ENCODE results near the gene FOXP1. TPM values are rescaled to one million over a fixed set of nuclear protein-coding genes. Genes with fewer than 3 reads are reported as not detected.

The FOXP1 gene
- total and polyA plus RNA-seq, 2 donors (not counting 1 experiment from before 2014, with no cell fraction given): 91.1 to 508 TPM

- TF ChIP-seq EZH2 (IDR thresholded peaks at IDR 0.05; ENCODE audit: borderline replicate concordance, insufficient read depth, low read depth, low read length, poor library complexity, severe bottlenecking): no peak
- TF ChIP-seq CTCF (IDR thresholded peaks at IDR 0.05): no peak
- Mint-ChIP-seq H3K27ac (no peak overlapping the region), H3K9me3 (ENCODE audit: insufficient read depth) (no peaks in the 10 kb centered on the region), H3K27me3 (no peaks in the 10 kb centered on the region), H3K4me3 (no peak overlapping the region), H3K4me1 (peaks cover 35% of the 10 kb centered on the region)
- WGBS (ENCODE audit: insufficient coverage): 81% methylated on average over 9 of the region's 12 CpGs
- no peak for ATAC-seq (ENCODE audit: low read depth)
- peaks cover 2 to 3% of the 10 kb centered on the region in 2 experiments for H3K36me3 ChIP-seq (replicated peaks in 1 of 2; ENCODE audit: control extremely low read depth in 1 of 2, control insufficient read depth in 1 of 2, extremely low read depth in 1 of 2, insufficient read depth in 2 of 2, low read length in 1 of 2)
- intact Hi-C loops (cut with micrococcal nuclease): no loop called here
- peaks cover 0 to 4% (median 0%) of the 10 kb centered on the region in 3 donors for H3K9me3 ChIP-seq (ENCODE audit: control extremely low read depth in 1 of 3, control insufficient read depth in 2 of 3, insufficient read depth in 1 of 3, low read length in 2 of 3)
- H3K79me2 ChIP-seq (ENCODE audit: control insufficient read depth, insufficient read depth, low read length): peaks cover 75% of the 10 kb centered on the region
- no peaks in the 10 kb centered on the region for H4K20me1 ChIP-seq (ENCODE audit: control insufficient read depth, insufficient read depth, low read length, poor library complexity, severe bottlenecking)
- H2AFZ ChIP-seq (ENCODE audit: insufficient read depth, low read depth, low read length, poor library complexity, severe bottlenecking): no peak overlapping the region
- DNase-seq: no peak
- CTCF ChIA-PET: no interaction called here
- no peak overlapping the region for H3K4me2 ChIP-seq (replicated peaks; ENCODE audit: low read depth, low read length, poor library complexity, severe bottlenecking)
- no peaks in the 10 kb centered on the region for H3K27me3 ChIP-seq (replicated peaks in 1 of 4; ENCODE audit: control extremely low read depth in 1 of 4, control insufficient read depth in 3 of 4, insufficient read depth in 4 of 4, low read length in 3 of 4)
- POLR2A ChIA-PET: no interaction called here
- peaks cover 15 to 18% of the 10 kb centered on the region in 2 donors for H3K4me1 ChIP-seq (ENCODE audit: control insufficient read depth in 2 of 2, insufficient read depth in 2 of 2, low read length in 2 of 2)
- H3K4me3 ChIP-seq (ENCODE audit: control extremely low read depth in 1 of 5, extremely low read depth in 1 of 5, insufficient read depth in 1 of 5, low read depth in 2 of 5, low read length in 4 of 5): no peak overlapping the region
- no peak overlapping the region for H3K9ac ChIP-seq (ENCODE audit: low read length)
- H3K27ac ChIP-seq (ENCODE audit: low read length in 2 of 2): no peak overlapping the region
Observed at GRCh38 chr3:71468311-71469137, 115.0 kb downstream of the FOXP1 start.

DNA sequence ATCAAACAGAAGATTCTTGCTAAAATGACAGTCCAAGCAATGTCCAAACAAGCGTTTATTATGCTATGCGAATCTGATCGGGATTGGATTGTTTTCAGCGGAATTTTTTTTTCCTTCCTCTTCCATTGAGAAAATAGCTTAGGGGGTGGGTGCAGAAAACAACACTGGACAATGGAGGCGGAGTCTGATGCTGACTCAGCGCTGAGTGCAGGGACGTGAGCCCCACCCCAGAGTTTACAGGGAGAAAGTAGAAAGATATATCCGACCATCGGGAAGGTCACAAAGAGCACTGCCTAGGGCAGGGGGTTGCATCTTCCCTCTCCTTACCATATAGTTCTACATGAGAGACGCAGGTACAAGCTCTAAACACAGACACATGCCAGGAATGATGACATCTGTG is 117.0 kb downstream of the FOXP1 start:
- H3K9me3 ChIP-seq (ENCODE audit: control extremely low read depth in 1 of 3, control insufficient read depth in 2 of 3, insufficient read depth in 1 of 3, low read length in 2 of 3): no peaks in the 10 kb centered on the region
- TF ChIP-seq EZH2 (IDR thresholded peaks at IDR 0.05; ENCODE audit: borderline replicate concordance, insufficient read depth, low read depth, low read length, poor library complexity, severe bottlenecking): no peak
- no peak for TF ChIP-seq CTCF (IDR thresholded peaks at IDR 0.05)
- peaks cover 15 to 18% of the 10 kb centered on the region in 2 donors for H3K4me1 ChIP-seq (ENCODE audit: control insufficient read depth in 2 of 2, insufficient read depth in 2 of 2, low read length in 2 of 2)
- no peak overlapping the region for H3K4me3 Mint-ChIP-seq
- DNase-seq (no peak), ATAC-seq (ENCODE audit: low read depth) (no peak)
- CTCF ChIA-PET: interaction anchor here (1.1 kb wide), 1 partner anchor 45 kb away, joined by 3 read pairs; no protein-coding TSS in a partner anchor
- 100% methylated on average over 2 of the region's 10 CpGs for WGBS (ENCODE audit: insufficient coverage)
- no peaks in the 10 kb centered on the region for H3K9me3 Mint-ChIP-seq (ENCODE audit: insufficient read depth)
- peaks cover under 1 to 2% of the 10 kb centered on the region in 2 experiments for H3K36me3 ChIP-seq (replicated peaks in 1 of 2; ENCODE audit: control extremely low read depth in 1 of 2, control insufficient read depth in 1 of 2, extremely low read depth in 1 of 2, insufficient read depth in 2 of 2, low read length in 1 of 2)
- H3K27ac Mint-ChIP-seq: no peak overlapping the region
- H3K4me1 Mint-ChIP-seq: peaks cover 36% of the 10 kb centered on the region
- H3K27me3 ChIP-seq (replicated peaks in 1 of 4; ENCODE audit: control extremely low read depth in 1 of 4, control insufficient read depth in 3 of 4, insufficient read depth in 4 of 4, low read length in 3 of 4): no peaks in the 10 kb centered on the region
- no peak overlapping the region for H3K27ac ChIP-seq (ENCODE audit: low read length in 2 of 2)
- no peak overlapping the region for H3K9ac ChIP-seq (ENCODE audit: low read length)
- intact Hi-C loops (cut with micrococcal nuclease): no loop called here
- no peak overlapping the region for H2AFZ ChIP-seq (ENCODE audit: insufficient read depth, low read depth, low read length, poor library complexity, severe bottlenecking)
- H4K20me1 ChIP-seq (ENCODE audit: control insufficient read depth, insufficient read depth, low read length, poor library complexity, severe bottlenecking): no peaks in the 10 kb centered on the region
- no peak overlapping the region for H3K4me3 ChIP-seq (ENCODE audit: control extremely low read depth in 1 of 5, extremely low read depth in 1 of 5, insufficient read depth in 1 of 5, low read depth in 2 of 5, low read length in 4 of 5)
- POLR2A ChIA-PET: no interaction called here
- H3K27me3 Mint-ChIP-seq: no peaks in the 10 kb centered on the region
- no peak overlapping the region for H3K4me2 ChIP-seq (replicated peaks; ENCODE audit: low read depth, low read length, poor library complexity, severe bottlenecking)
- H3K79me2 ChIP-seq (ENCODE audit: control insufficient read depth, insufficient read depth, low read length): peaks cover 72% of the 10 kb centered on the region

Measured in B cell (primary cell).